PC-9 (cell line): ENCODE data around the gene PDPR.
"Not testable (repeated sequence)": the region's sequence is repeated elsewhere in the genome, so short reads cannot be mapped to it uniquely, and the experiment has no call there.

Source experiments
- CTCF ChIP-seq: fragments of 200-600 bp; sonication (generic); conservative IDR thresholded peaks from 2 replicates; pipeline ENCODE4 v1.6.1; 2017; ENCODE audit warnings: mixed run types, antibody characterized with exemption, mild to moderate bottlenecking, moderate library complexity
- EZH2 ChIP-seq: fragments of 200-600 bp; sonication (generic); IDR thresholded peaks from 2 replicates; pipeline ENCODE4 v1.8.0; 2017; ENCODE audit warnings: antibody characterized with exemption, low read depth

DNA sequence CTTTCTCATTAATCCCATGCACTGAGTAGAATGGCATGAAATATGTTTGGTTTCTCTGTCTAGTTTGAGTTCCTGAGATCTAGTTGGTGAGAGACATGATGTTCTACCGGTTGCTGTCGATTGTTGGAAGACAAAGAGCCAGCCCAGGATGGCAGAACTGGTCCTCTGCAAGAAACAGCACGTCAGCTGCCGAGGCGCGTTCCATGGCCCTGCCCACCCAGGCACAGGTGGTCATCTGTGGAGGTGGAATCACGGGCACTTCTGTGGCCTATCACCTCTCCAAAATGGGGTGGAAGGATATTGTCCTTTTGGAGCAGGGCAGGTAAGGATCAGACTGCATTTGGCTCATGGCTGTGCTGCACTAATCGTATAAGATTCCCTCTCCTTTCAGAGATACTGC is 6.3 kb downstream of the PDPR start:
- TF ChIP-seq CTCF, EZH2: not testable (repeated sequence)
